Adrenal gland (tissue), 5 donors: ENCODE data around the gene QPCT.

Experiments
- POLR2A ChIP-seq, 2 donors: fragments of 450-650 bp; IDR thresholded peaks; one replicate each; pipeline ENCODE4 v1.6.1; 2017; ENCODE audit warnings: antibody characterized with exemption in 2 of 2, mild to moderate bottlenecking in 2 of 2, moderate library complexity in 1 of 2
- TF ChIP-seq, protein P1 (sequence below), 6 experiments: fragments of 450-650 bp in 4 of 6; fragments of 200-600 bp in 2 of 6; sonication (generic) in 1 of 6; IDR thresholded peaks; 1 replicate in 5 of 6; 2 replicates in 1 of 6; pipeline versions ENCODE4 v1.5.1 to v1.8.0; 2016 to 2021; ENCODE audit warnings: antibody characterized with exemption in 6 of 6, mild to moderate bottlenecking in 2 of 6, moderate library complexity in 1 of 6
- donor health status: DM: no; HTN: no; CAD: no.

DNA sequence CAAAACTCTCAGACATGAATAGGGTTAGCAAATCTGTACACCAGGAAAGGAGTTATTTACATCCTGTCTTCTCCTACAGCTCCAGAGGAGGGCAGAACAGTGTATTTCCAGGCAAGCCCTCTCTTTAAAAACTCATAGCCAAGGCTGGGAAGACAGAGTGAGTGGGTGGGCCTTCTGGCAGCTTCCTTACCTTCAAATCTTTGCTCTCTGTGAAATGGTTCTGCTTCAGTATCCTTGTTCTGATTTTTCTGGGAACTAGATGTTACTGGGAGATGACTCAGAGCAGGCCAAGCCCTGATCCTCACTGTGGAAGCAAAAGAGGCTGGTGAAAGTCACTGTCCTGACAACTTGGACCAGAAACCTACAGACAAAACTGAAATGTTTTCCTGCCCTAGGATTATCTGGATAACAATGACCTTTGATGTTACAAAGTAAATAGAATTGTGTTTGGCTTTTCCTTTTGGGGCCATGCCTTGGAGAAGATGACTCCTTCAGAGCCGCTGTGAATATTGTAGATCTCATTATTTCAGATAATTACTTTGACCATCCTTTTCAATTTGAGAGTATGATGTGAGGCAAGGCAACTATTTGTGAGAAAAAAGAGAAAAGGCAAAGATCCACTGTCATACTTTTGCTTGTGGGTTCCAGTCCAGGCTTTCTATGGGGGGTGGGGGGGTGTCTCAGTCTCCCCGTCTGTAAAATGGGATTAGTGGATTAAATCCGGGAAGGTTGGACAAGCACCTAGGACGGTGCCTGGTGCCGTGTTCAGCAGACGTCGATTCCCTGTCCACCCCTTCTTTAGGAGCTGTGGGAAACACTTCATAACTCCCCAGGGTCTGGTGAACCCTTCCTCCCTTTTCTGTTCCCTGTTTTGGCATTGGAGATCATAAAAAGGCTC is 644 bp upstream of the QPCT start:
- TF ChIP-seq, protein P1, sequence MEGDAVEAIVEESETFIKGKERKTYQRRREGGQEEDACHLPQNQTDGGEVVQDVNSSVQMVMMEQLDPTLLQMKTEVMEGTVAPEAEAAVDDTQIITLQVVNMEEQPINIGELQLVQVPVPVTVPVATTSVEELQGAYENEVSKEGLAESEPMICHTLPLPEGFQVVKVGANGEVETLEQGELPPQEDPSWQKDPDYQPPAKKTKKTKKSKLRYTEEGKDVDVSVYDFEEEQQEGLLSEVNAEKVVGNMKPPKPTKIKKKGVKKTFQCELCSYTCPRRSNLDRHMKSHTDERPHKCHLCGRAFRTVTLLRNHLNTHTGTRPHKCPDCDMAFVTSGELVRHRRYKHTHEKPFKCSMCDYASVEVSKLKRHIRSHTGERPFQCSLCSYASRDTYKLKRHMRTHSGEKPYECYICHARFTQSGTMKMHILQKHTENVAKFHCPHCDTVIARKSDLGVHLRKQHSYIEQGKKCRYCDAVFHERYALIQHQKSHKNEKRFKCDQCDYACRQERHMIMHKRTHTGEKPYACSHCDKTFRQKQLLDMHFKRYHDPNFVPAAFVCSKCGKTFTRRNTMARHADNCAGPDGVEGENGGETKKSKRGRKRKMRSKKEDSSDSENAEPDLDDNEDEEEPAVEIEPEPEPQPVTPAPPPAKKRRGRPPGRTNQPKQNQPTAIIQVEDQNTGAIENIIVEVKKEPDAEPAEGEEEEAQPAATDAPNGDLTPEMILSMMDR (IDR thresholded peaks at IDR 0.05) = peak in 5 of 6 experiments; percentile 35 to 48 (median 39)
- no peak for TF ChIP-seq POLR2A (IDR thresholded peaks at IDR 0.05)
